ENCODE results near the gene ULK4.
"Not testable (repeated sequence)": the region's sequence is repeated elsewhere in the genome, so short reads cannot be mapped to it uniquely, and the experiment has no call there.

Gene ULK4

DNA sequence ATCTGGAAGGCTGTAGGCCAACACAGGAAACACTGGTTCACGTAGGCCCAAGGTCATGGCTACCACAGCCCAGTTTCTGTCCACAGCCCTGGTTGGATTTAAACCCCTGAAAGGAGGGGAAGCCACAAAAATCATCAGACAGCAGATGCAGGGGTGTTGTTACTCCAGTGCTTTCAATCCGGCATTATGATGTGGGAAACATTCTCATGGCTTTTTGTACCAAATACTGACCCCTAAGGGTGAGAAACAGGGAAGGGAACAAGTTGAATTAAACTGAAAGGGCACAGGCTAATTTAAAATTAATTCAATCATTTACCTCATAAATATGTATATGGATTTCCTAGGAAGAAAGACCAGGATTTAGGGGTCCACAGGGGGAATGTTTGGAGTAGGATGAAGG lies 387.0 kb downstream of the ULK4 start:
- TF ChIP-seq JUND (IDR thresholded peaks at IDR 0.05; ENCODE audit: low read depth): no peak
- in situ Hi-C loops (cut with HindIII; ENCODE audit: low pct_unique_long_range_greater_than_20kb, low sequenced_read_pairs): no loop called here
- DNase-seq (ENCODE audit: low read depth in 1 of 2, low spot score in 1 of 2): peak in 1 of 2 experiments; percentile 24

GRCh38 chr3:41573591-41573990 lies 388.3 kb downstream of the ULK4 start:
- DNase-seq (ENCODE audit: low read depth in 1 of 2, low spot score in 1 of 2): no peak
- in situ Hi-C loops (cut with HindIII; ENCODE audit: low pct_unique_long_range_greater_than_20kb, low sequenced_read_pairs): no loop called here
- TF ChIP-seq JUND (IDR thresholded peaks at IDR 0.05; ENCODE audit: low read depth): no peak

GRCh38 chr3:41572092-41572491 lies 389.8 kb downstream of the ULK4 start:
- no peak for TF ChIP-seq JUND (IDR thresholded peaks at IDR 0.05; ENCODE audit: low read depth)
- DNase-seq (ENCODE audit: low read depth in 1 of 2, low spot score in 1 of 2): no peak
- in situ Hi-C loops (cut with HindIII; ENCODE audit: low pct_unique_long_range_greater_than_20kb, low sequenced_read_pairs): no loop called here

- no peak for DNase-seq (ENCODE audit: low read depth in 1 of 2, low spot score in 1 of 2)
- in situ Hi-C loops (cut with HindIII; ENCODE audit: low pct_unique_long_range_greater_than_20kb, low sequenced_read_pairs): no loop called here
- no peak for TF ChIP-seq JUND (IDR thresholded peaks at IDR 0.05; ENCODE audit: low read depth)
Measured at GRCh38 chr3:41569632-41570305, 392.1 kb downstream of the ULK4 start.

- DNase-seq (ENCODE audit: low read depth in 1 of 2, low spot score in 1 of 2): no peak
- no peak for TF ChIP-seq JUND (IDR thresholded peaks at IDR 0.05; ENCODE audit: low read depth)
- in situ Hi-C loops (cut with HindIII; ENCODE audit: low pct_unique_long_range_greater_than_20kb, low sequenced_read_pairs): no loop called here
Measured at GRCh38 chr3:41565948-41566514, 395.9 kb downstream of the ULK4 start.

GRCh38 chr3:41565003-41565402 lies 396.9 kb downstream of the ULK4 start:
- TF ChIP-seq JUND (IDR thresholded peaks at IDR 0.05; ENCODE audit: low read depth): no peak
- in situ Hi-C loops (cut with HindIII; ENCODE audit: low pct_unique_long_range_greater_than_20kb, low sequenced_read_pairs): no loop called here
- no peak for DNase-seq (ENCODE audit: low read depth in 1 of 2, low spot score in 1 of 2)

- DNase-seq (ENCODE audit: low read depth in 1 of 2, low spot score in 1 of 2); in situ Hi-C loops (cut with HindIII; ENCODE audit: low pct_unique_long_range_greater_than_20kb, low sequenced_read_pairs): not testable (repeated sequence)
Measured at GRCh38 chr3:41556245-41556644, 405.7 kb downstream of the ULK4 start.

- in situ Hi-C loops (cut with HindIII; ENCODE audit: low pct_unique_long_range_greater_than_20kb, low sequenced_read_pairs): no loop called here
- peak in 1 of 2 experiments; percentile 21 for DNase-seq (ENCODE audit: low read depth in 1 of 2, low spot score in 1 of 2)
- no peak for TF ChIP-seq JUND (IDR thresholded peaks at IDR 0.05; ENCODE audit: low read depth)
Measured at GRCh38 chr3:41532976-41533375, 428.9 kb downstream of the ULK4 start.

DNA sequence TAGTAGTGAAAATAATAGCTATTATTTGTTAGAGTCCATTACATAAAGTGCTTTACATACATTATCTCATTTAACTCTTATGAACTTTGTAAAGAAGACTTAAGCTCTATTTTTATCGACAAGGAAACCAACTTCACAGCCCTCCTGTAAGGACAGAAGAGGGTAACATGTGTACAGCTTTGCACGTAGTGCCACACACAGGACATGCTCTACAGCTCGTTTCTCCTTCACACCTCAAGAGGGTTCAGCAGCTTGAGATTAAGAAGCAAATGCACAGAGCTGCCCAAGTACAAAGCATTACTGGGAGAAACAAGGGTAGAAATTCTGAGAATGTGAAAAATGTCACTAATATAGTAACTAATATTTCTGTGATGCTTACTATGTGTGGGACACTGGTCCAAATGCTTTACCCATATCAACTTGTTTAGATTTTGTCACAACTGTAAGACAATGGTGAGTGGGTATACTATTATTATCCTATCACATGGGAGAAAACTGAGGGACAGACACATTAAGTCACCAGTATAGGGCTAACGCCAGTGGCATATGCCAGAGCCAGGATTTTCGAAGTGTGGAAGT lies 434.8 kb downstream of the ULK4 start:
- in situ Hi-C loops (cut with HindIII; ENCODE audit: low pct_unique_long_range_greater_than_20kb, low sequenced_read_pairs): no loop called here
- no peak for DNase-seq (ENCODE audit: low read depth in 1 of 2, low spot score in 1 of 2)
- TF ChIP-seq JUND (IDR thresholded peaks at IDR 0.05; ENCODE audit: low read depth): no peak

DNA sequence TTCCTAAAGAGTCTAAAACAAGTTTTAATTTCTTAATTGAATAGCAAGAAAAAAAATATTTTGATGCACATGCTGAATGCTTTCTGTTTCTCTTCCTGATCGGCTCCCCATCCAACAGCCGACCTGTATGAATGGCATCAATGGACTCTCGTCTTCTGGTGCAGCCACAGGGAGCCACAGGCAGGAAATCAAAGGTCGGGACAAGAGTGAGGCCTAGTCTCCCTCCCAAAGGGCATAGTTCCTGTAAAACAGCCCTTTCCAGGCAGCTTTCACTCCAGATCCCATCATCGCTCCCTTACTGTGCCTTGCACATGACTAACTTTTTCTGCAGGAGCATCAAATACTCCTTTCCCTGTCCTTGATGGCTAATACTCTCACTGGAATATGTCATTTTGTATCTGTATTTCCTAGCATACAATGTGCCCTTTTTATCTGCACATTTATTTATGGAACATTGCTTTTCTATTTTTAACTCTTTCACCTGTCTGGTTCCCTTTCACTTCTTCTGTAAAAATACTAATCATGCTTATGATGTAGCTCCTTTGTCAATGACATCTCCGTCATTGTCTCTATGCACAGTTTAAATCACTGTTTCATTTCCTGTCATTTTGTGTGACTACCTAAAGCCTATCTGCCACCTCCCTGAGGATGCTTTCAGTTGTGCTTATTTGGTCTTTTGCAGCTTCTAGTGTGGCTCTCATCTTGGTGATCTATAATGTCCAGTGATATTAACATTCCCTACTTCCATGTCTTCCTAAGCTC lies 436.4 kb downstream of the ULK4 start:
- in situ Hi-C loops (cut with HindIII; ENCODE audit: low pct_unique_long_range_greater_than_20kb, low sequenced_read_pairs): no loop called here
- no peak for DNase-seq (ENCODE audit: low read depth in 1 of 2, low spot score in 1 of 2)
- no peak for TF ChIP-seq JUND (IDR thresholded peaks at IDR 0.05; ENCODE audit: low read depth)

GRCh38 chr3:41523897-41524296 lies 438.0 kb downstream of the ULK4 start:
- TF ChIP-seq JUND (IDR thresholded peaks at IDR 0.05; ENCODE audit: low read depth): no peak
- in situ Hi-C loops (cut with HindIII; ENCODE audit: low pct_unique_long_range_greater_than_20kb, low sequenced_read_pairs): no loop called here
- no peak for DNase-seq (ENCODE audit: low read depth in 1 of 2, low spot score in 1 of 2)

DNA sequence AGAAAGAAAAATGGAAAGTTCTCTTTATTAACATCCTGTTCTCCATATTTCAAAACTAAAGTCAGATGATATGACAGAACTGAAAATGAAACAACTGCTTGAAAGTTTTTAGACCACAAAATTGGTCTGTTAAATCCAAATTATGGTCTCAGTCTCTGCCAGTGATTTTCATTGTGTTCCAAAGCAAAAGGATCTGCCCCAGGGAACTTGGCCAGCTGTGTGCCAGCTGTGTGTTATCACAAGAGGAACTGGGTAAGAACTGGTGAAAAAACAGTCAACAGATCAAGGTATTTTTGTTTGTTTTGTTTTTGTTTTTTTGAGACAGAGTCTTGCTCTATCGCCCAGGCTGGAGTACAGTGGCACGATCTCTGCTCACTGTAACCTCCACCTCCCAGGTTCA lies 439.3 kb downstream of the ULK4 start:
- no peak for DNase-seq (ENCODE audit: low read depth in 1 of 2, low spot score in 1 of 2)
- in situ Hi-C loops (cut with HindIII; ENCODE audit: low pct_unique_long_range_greater_than_20kb, low sequenced_read_pairs): no loop called here
- TF ChIP-seq JUND (IDR thresholded peaks at IDR 0.05; ENCODE audit: low read depth): no peak

Data from T47D (cell line).